HEK293 (cell line): ENCODE data around the gene VPS11.

Experiments used
- KLF16 ChIP-seq: fragments of 450-650 bp; formaldehyde crosslinking; IDR thresholded peaks from 2 replicates; pipeline ENCODE4 v1.5.1; 2017; ENCODE audit warnings: missing biosample characterization, missing genetic modification characterization
- YY1 ChIP-seq: fragments of 450-650 bp; formaldehyde crosslinking; IDR thresholded peaks from 2 replicates; pipeline ENCODE4 v1.5.1; 2018; ENCODE audit warnings: missing biosample characterization, missing genetic modification characterization
- ZNF707 ChIP-seq: fragments of 450-650 bp; formaldehyde crosslinking; IDR thresholded peaks from 2 replicates; pipeline ENCODE4 v1.5.1; 2016; ENCODE audit warnings: missing biosample characterization, missing genetic modification characterization
- ZNF76 ChIP-seq: fragments of 450-650 bp; formaldehyde crosslinking; IDR thresholded peaks from 2 replicates; pipeline ENCODE4; 2016; ENCODE audit warnings: low read depth, missing biosample characterization, missing genetic modification characterization, borderline replicate concordance
- TF ChIP-seq, protein P1 (sequence below): fragments of 450-650 bp; formaldehyde crosslinking; IDR thresholded peaks from 2 replicates; pipeline ENCODE4 v1.5.1; 2016; ENCODE audit warnings: missing biosample characterization, missing genetic modification characterization
- TF ChIP-seq, protein P2 (sequence below): fragments of 450-650 bp; formaldehyde crosslinking; optimal IDR thresholded peaks from 2 replicates; pipeline ENCODE3; 2016; ENCODE audit warnings: missing biosample characterization, mild to moderate bottlenecking, missing genetic modification characterization
- TF ChIP-seq, protein P3 (sequence below): fragments of 450-650 bp; formaldehyde crosslinking; IDR thresholded peaks from 2 replicates; pipeline ENCODE4 v1.5.1; 2016; ENCODE audit warnings: missing biosample characterization, missing genetic modification characterization, low read depth

DNA sequence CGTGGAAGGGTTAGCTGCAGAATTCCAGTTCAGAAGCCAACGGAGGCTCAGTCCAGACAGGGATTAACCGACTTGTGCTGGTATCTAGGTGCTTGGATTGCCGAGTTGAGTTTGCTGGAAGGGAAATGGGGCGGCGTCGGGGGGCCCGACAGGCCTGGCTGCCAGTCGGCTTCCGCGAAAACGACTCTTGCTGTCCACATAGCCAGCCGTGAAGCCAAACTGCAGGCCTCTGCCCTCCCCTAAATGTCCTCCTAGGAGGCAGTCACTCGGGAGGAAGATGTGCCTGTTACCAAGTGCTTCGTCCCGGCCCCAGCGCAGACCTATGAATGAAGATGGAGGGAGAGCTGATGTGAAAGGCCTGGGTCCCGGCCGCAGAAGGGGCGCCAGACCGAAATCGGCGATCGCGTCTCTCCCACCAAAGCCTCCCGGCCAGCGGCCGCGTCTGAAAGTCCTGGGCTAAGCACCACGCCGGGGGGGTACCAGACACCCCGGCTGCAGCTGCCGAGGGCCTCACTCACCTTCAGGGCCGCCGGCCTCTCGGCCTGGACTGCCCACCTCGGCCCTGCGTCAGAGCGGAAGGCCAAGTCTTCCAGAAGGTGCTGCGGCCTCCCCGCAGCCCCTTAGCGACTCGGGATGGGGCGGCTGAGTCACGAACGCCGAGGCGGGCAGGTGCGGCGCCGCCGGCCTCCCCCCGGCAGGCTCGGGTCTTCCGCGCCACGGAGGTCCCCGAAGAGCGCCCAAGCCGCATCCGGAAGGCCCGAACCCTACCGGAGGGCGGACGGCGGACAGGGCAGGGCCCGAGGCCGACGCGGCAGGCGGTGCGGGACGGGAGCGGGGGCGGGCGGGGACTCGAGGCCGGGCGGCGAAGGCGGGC is 26.6 kb downstream of the VPS11 start:
- no peak for TF ChIP-seq KLF16
- TF ChIP-seq, protein P1, sequence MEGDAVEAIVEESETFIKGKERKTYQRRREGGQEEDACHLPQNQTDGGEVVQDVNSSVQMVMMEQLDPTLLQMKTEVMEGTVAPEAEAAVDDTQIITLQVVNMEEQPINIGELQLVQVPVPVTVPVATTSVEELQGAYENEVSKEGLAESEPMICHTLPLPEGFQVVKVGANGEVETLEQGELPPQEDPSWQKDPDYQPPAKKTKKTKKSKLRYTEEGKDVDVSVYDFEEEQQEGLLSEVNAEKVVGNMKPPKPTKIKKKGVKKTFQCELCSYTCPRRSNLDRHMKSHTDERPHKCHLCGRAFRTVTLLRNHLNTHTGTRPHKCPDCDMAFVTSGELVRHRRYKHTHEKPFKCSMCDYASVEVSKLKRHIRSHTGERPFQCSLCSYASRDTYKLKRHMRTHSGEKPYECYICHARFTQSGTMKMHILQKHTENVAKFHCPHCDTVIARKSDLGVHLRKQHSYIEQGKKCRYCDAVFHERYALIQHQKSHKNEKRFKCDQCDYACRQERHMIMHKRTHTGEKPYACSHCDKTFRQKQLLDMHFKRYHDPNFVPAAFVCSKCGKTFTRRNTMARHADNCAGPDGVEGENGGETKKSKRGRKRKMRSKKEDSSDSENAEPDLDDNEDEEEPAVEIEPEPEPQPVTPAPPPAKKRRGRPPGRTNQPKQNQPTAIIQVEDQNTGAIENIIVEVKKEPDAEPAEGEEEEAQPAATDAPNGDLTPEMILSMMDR = peak; percentile 14; the same call in 1 of the 2 replicates
- TF ChIP-seq, protein P2, sequence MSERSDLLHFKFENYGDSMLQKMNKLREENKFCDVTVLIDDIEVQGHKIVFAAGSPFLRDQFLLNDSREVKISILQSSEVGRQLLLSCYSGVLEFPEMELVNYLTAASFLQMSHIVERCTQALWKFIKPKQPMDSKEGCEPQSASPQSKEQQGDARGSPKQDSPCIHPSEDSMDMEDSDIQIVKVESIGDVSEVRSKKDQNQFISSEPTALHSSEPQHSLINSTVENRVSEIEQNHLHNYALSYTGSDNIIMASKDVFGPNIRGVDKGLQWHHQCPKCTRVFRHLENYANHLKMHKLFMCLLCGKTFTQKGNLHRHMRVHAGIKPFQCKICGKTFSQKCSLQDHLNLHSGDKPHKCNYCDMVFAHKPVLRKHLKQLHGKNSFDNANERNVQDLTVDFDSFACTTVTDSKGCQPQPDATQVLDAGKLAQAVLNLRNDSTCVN = no peak
- TF ChIP-seq, protein P3, sequence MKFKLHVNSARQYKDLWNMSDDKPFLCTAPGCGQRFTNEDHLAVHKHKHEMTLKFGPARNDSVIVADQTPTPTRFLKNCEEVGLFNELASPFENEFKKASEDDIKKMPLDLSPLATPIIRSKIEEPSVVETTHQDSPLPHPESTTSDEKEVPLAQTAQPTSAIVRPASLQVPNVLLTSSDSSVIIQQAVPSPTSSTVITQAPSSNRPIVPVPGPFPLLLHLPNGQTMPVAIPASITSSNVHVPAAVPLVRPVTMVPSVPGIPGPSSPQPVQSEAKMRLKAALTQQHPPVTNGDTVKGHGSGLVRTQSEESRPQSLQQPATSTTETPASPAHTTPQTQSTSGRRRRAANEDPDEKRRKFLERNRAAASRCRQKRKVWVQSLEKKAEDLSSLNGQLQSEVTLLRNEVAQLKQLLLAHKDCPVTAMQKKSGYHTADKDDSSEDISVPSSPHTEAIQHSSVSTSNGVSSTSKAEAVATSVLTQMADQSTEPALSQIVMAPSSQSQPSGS = no peak
- no peak for TF ChIP-seq ZNF707 (tag by site-specific recombination)
- no peak for TF ChIP-seq ZNF76 (tag by site-specific recombination)
- TF ChIP-seq YY1 (tag by site-specific recombination) = no peak
